Nephron progenitor cell (in vitro differentiated cells): ENCODE results near the gene GNA12.

Source experiments
- DNase-seq: peaks from one replicate; pipeline ENCODE4 v3.0.0; 2021
- H3K27ac Mint-ChIP-seq: 2 replicates; pipeline ENCODE4 v1.8.0; 2021; ENCODE audit warnings: mild to moderate bottlenecking, moderate library complexity, mixed read lengths
- H3K27me3 Mint-ChIP-seq: 2 replicates; pipeline ENCODE4 v1.8.0; 2021; ENCODE audit warnings: mild to moderate bottlenecking, low read depth, mixed read lengths; ENCODE audit not compliant: poor library complexity
- H3K36me3 Mint-ChIP-seq: 2 replicates; pipeline ENCODE4 v1.8.0; 2021; ENCODE audit warnings: low read depth, mixed read lengths
- H3K4me1 Mint-ChIP-seq: 2 replicates; pipeline ENCODE4 v1.8.0; 2021; ENCODE audit warnings: mixed read lengths
- H3K4me3 Mint-ChIP-seq: 2 replicates; pipeline ENCODE4 v1.8.0; 2021; ENCODE audit warnings: mild to moderate bottlenecking, moderate library complexity, mixed read lengths
- H3K9me3 Mint-ChIP-seq: 2 replicates; pipeline ENCODE4 v1.8.0; 2021; ENCODE audit warnings: mild to moderate bottlenecking, moderate library complexity, mixed read lengths
- CTCF ChIP-seq: fragments of 200-600 bp; sonication (generic); IDR thresholded peaks from 2 replicates; pipeline ENCODE4 v1.5.0; 2021; ENCODE audit warnings: antibody characterized with exemption

The GNA12 gene

GRCh38 chr7:2716488-2716887, 127.6 kb downstream of the GNA12 start:
- peak overlapping the region; percentile 99 for H3K27ac Mint-ChIP-seq

GRCh38 chr7:2715341-2716231, 128.5 kb downstream of the GNA12 start:
- peaks cover 84% of the 10 kb centered on the region for H3K4me1 Mint-ChIP-seq
- H3K36me3 Mint-ChIP-seq, result peaks cover 31% of the 10 kb centered on the region
- H3K4me3 Mint-ChIP-seq, result no peak overlapping the region
- H3K27me3 Mint-ChIP-seq, result peaks cover 7% of the 10 kb centered on the region
- no peaks in the 10 kb centered on the region for H3K9me3 Mint-ChIP-seq
- no peak for DNase-seq
- H3K27ac Mint-ChIP-seq, result peak overlapping the region; percentile 64
- no peak for TF ChIP-seq CTCF

More at GRCh38 chr7:2716488-2716887, 127.6 kb downstream of the GNA12 start:
- Mint-ChIP-seq H3K36me3 (peaks cover 33% of the 10 kb centered on the region), H3K9me3 (no peaks in the 10 kb centered on the region), H3K4me1 (peaks cover 84% of the 10 kb centered on the region), H3K27me3 (peaks cover 11% of the 10 kb centered on the region), H3K4me3 (peak overlapping the region; percentile 72)
- TF ChIP-seq CTCF, result no peak
- DNase-seq, result no peak

GRCh38 chr7:2714636-2715035, 129.5 kb downstream of the GNA12 start:
- Mint-ChIP-seq H3K27me3 (peaks cover 7% of the 10 kb centered on the region), H3K4me1 (peaks cover 82% of the 10 kb centered on the region), H3K9me3 (no peaks in the 10 kb centered on the region), H3K36me3 (peaks cover 26% of the 10 kb centered on the region), H3K27ac (no peak overlapping the region), H3K4me3 (no peak overlapping the region)
- DNase-seq, result no peak
- no peak for TF ChIP-seq CTCF

- no peak for TF ChIP-seq CTCF
- peaks cover 26% of the 10 kb centered on the region for H3K36me3 Mint-ChIP-seq
- H3K4me1 Mint-ChIP-seq, result peaks cover 77% of the 10 kb centered on the region
Measured at GRCh38 chr7:2713978-2714377, 130.1 kb downstream of the GNA12 start.

DNA sequence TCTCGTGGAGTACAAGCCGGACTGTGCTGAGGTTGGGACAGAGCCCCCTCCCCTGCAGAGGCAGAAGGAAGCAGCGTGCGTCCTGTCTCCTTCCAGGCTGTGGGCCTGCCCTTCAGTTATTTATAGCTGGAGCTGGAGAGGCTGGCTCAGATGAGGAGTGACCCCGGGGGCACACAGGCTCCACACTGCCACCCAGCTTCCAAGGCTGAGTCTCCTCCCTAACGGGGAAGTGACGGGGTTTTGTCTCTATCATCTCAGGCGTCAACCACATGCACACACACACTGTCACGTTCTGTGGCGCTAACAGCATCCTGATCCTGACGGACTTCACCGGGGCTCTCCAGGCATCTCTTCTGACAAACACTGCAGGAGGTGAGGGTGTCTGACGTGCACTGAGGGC, 130.7 kb downstream of the GNA12 start:
- Mint-ChIP-seq H3K27ac (peak overlapping the region; percentile 87), H3K36me3 (peaks cover 26% of the 10 kb centered on the region), H3K27me3 (peaks cover 4% of the 10 kb centered on the region), H3K4me3 (peak overlapping the region; percentile 43), H3K9me3 (no peaks in the 10 kb centered on the region), H3K4me1 (peaks cover 71% of the 10 kb centered on the region)
- DNase-seq, result peak; percentile 67
- peak; percentile 9 for TF ChIP-seq CTCF

More at GRCh38 chr7:2713978-2714377, 130.1 kb downstream of the GNA12 start:
- Mint-ChIP-seq H3K27ac (peak overlapping the region; percentile 87), H3K27me3 (peaks cover 7% of the 10 kb centered on the region), H3K9me3 (no peaks in the 10 kb centered on the region), H3K4me3 (no peak overlapping the region)
- no peak for DNase-seq
